Astrocyte of the spinal cord (primary cell): ENCODE data around the gene ELANE.
A peak's percentile ranks its signal among the peaks of the same experiment; 100 is the strongest.

Experiments used
- DNase-seq: peaks from one replicate; pipeline ENCODE4 v3.0.0; 2011; ENCODE audit warnings: low read depth, low spot score
- H3K4me3 ChIP-seq: 2 replicates; pipeline ENCODE4 v1.5.1; 2011; ENCODE audit warnings: low read depth, mild to moderate bottlenecking, low read length, moderate library complexity
- CTCF ChIP-seq: IDR thresholded peaks from 2 replicates; pipeline ENCODE4 v1.5.1; 2012; ENCODE audit warnings: low read depth, mild to moderate bottlenecking, low read length, inconsistent platforms
- in situ Hi-C: cut with HindIII; loops from 2 replicates; pipeline ENCODE4 v1.10.0; 2017; ENCODE audit warnings: low sequenced_read_pairs

ELANE gene

GRCh38 chr19:870963-871401 is 18.9 kb downstream of the ELANE start:
- in situ Hi-C loops = no loop called here
- no peak for TF ChIP-seq CTCF
- DNase-seq = peak; percentile 45
- H3K4me3 ChIP-seq = no peak overlapping the region

GRCh38 chr19:871446-872265 is 19.6 kb downstream of the ELANE start:
- no peak for DNase-seq
- in situ Hi-C loops = no loop called here
- TF ChIP-seq CTCF = no peak
- H3K4me3 ChIP-seq = no peak overlapping the region

- no peak overlapping the region for H3K4me3 ChIP-seq
- DNase-seq = peak; percentile 34
- TF ChIP-seq CTCF = no peak
- in situ Hi-C loops = no loop called here
These were observed 20.3 kb downstream of the ELANE start for GRCh38 chr19:872266-872951.

GRCh38 chr19:873084-873483 is 21.0 kb downstream of the ELANE start:
- in situ Hi-C loops = no loop called here
- no peak overlapping the region for H3K4me3 ChIP-seq
- no peak for TF ChIP-seq CTCF
- no peak for DNase-seq

GRCh38 chr19:873561-874041 is 21.5 kb downstream of the ELANE start:
- in situ Hi-C loops = no loop called here
- H3K4me3 ChIP-seq = no peak overlapping the region
- no peak for DNase-seq
- no peak for TF ChIP-seq CTCF

- no peak overlapping the region for H3K4me3 ChIP-seq
- DNase-seq = no peak
- no peak for TF ChIP-seq CTCF
- in situ Hi-C loops = no loop called here
These were observed 23.3 kb downstream of the ELANE start for GRCh38 chr19:875265-875879.
